H1 (cell line): ENCODE measurements around the gene SERPINA6. TPM values are rescaled to one million over a fixed set of nuclear protein-coding genes. Genes with fewer than 3 reads are reported as not detected.

Experiments used
- BCL11A ChIP-seq, 2 experiments: IDR thresholded peaks; one replicate each; pipeline ENCODE4 v1.6.1; 2011; ENCODE audit warnings: low read depth in 2 of 2, low read length in 2 of 2, mild to moderate bottlenecking in 2 of 2
- polyA plus RNA-seq, 7 experiments: library from polyadenylated mRNA; depleted of rRNA in 3 of 7; stranded (reverse) in 5 of 7; unstranded in 2 of 7; fragments of >200 nt in 5 of 7; fragments of 200-250 nt in 2 of 7; gene quantifications; 1 replicate in 5 of 7; 2 replicates in 1 of 7; 4 replicates in 1 of 7; pipeline versions ENCODE4 v1.2.1 to v1.2.3, GENCODE V29; 2011 to 2013; ENCODE audit warnings: missing spikeins in 2 of 7, mixed read lengths in 2 of 7
- total RNA-seq: library from RNA; stranded (reverse); fragmentation: NEBNext Ultra II Directional; extraction: Animal tissue kit (Norgen Biotek cat#: 25700); gene quantifications from 2 replicates; pipeline ENCODE4 v1.2.1, GENCODE V29; 2021

SERPINA6 gene
- total and polyA plus RNA-seq, 2 of the 8 experiments (the other 6 are each of a cell fraction or from before 2014, with no cell fraction given): not detected

DNA sequence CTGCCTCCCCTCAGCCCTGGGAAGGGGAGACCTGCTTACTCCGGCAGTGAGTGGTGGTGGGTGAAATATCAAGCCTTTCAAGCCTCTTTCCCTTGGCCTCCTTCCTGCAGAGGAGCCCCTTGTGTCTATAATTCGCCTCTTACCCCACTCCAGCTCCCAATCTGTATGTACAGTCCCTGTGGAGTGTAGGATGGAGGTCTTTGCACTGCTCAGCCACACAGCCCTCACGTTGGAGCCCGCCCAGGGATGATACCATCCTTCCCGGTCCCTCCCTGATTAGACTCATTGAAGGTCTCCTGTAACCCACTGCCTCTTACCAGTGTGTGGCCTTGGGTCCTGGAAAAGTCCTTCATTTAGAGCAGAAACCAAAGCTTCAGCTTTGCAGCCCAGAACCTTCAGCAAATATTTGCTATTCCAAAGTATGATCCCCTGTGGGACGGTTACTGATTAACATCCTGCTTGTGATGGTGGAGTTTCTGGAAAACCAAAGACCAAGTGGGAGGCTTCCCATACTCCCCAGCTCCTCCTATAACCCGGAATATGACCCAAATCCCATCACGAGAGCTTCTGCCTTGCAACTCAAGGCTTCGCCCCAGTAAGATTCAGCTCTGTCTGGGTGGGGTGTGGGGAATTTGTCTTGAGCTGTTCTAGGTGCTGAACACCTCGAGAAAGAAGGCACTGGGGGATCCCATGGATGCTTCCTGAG, 30.1 kb downstream of the SERPINA6 start, which contains the start of gene SERPINA10 (continued):
- TF ChIP-seq BCL11A (IDR thresholded peaks at IDR 0.05; ENCODE audit: low read depth in 2 of 2, low read length in 2 of 2): no peak
